T-helper 1 cell treated with Interleukin-12 subunit alpha and Interleukin-12 subunit beta and Interleukin-4 antibody, amounts not matched to agents 30 ng/mL and 1 ng/mL, for 36 hours (primary cell): ENCODE results near the gene WNT10A. TPM values are rescaled to one million over a fixed set of nuclear protein-coding genes. Genes with fewer than 3 reads are reported as not detected.
"Not testable (repeated sequence)": the region's sequence is repeated elsewhere in the genome, so short reads cannot be mapped to it uniquely, and the experiment has no call there.

Experiments
- intact Hi-C: fragments of 100-400 bp; cut with micrococcal nuclease; formaldehyde crosslinking; loops from one replicate; pipeline ENCODE4 v1.15.1; 2024
- total RNA-seq: library from RNA; stranded (reverse); gene quantifications from 2 replicates; pipeline ENCODE4 v1.2.3, GENCODE V29; 2022

WNT10A gene
- total RNA-seq, 1 donor from 2014 or later, result 0.07 TPM

GRCh38 chr2:218924757-218925156, 44.1 kb downstream of the WNT10A start:
- intact Hi-C loops, result no loop called here

- intact Hi-C loops, result no loop called here
These were observed 44.8 kb downstream of the WNT10A start for GRCh38 chr2:218925434-218925833.

- intact Hi-C loops, result no loop called here
These were observed 46.8 kb downstream of the WNT10A start for GRCh38 chr2:218927422-218927821.

GRCh38 chr2:218927876-218928275, 47.2 kb downstream of the WNT10A start:
- intact Hi-C loops, result no loop called here

DNA sequence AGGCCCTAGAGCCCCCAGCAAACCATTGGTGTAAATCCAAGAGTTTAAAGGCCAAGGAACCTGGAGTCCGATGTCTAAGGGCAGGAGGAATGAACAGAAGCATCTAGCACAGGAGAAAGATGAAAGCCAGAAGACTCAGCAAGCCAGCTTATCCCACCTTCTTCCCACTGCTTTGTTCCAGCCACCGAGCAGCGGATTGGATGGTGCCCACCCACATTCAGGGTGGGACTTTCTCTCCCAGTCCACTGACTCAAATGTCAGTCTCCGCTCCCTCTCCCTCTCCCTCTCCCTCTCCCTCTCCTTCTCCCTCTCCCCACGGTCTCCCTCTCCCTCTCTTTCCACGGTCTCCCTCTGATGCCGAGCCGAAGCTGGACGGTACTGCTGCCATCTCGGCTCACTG, 49.8 kb downstream of the WNT10A start:
- intact Hi-C loops, result not testable (repeated sequence)

DNA sequence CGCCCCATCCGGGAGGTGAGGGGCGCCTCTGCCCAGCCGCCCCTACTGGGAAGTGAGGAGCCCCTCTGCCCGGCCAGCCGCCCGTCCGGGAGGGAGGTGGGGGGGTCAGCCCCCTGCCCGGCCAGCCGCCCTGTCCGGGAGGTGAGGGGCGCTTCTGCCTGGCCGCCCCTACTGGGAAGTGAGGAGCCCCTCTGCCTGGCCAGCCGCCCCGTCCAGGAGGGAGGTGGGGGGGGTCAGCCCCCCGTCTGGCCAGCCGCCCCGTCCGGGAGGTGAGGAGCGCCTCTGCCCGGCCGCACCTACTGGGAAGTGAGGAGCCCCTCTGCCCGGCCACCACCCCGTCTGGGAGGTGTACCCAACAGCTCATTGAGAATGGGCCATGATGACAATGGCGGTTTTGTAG, 51.1 kb downstream of the WNT10A start:
- intact Hi-C loops, result not testable (repeated sequence)

Other genes with a start within 250 kb of the WNT10A start
- gene ZNF142, start 221.2 kb upstream of the WNT10A start, total RNA-seq, result 57.0 and 59.0 TPM in 2 replicates
- 51.6 and 52.2 TPM in 2 replicates for gene BCS1L, start 221.2 kb upstream of the WNT10A start, total RNA-seq
- 23.8 and 26.9 TPM in 2 replicates for gene RNF25, start 208.8 kb upstream of the WNT10A start, total RNA-seq
- gene STK36, start 208.8 kb upstream of the WNT10A start, total RNA-seq, result 16.6 and 17.6 TPM in 2 replicates
- gene TTLL4, start 170.0 kb upstream of the WNT10A start, total RNA-seq, result 38.5 and 47.3 TPM in 2 replicates
- gene CYP27A1, start 98.7 kb upstream of the WNT10A start, total RNA-seq, result 0.12 and 0.17 TPM in 2 replicates
- gene PRKAG3, start 49.0 kb upstream of the WNT10A start, total RNA-seq, result not detected in 2 replicates
- not detected in 2 replicates for gene WNT6, start 21.0 kb upstream of the WNT10A start, total RNA-seq
- not detected in 2 replicates for gene CDK5R2, start 78.8 kb downstream of the WNT10A start, total RNA-seq
- gene FEV, start 104.3 kb downstream of the WNT10A start, total RNA-seq, result not detected in 2 replicates
- not detected in 2 replicates for gene CRYBA2, start 112.6 kb downstream of the WNT10A start, total RNA-seq
- not detected in 2 replicates for gene CFAP65, start 160.7 kb downstream of the WNT10A start, total RNA-seq
- gene IHH, start 180.1 kb downstream of the WNT10A start, total RNA-seq, result 0.17 TPM in 1 of 2 replicates, not detected in the other